ENCODE results near the gene IL1RAPL2. TPM values are rescaled to one million over a fixed set of nuclear protein-coding genes. Genes with fewer than 3 reads are reported as not detected.

IL1RAPL2 gene
- total RNA-seq, 1 donor from 2014 or later, result not detected

GRCh38 chrX:105051364-105051763 lies 485.4 kb downstream of the IL1RAPL2 start:
- Mint-ChIP-seq H3K36me3 (ENCODE audit: low read depth) (no peaks in the 10 kb centered on the region), H3K27ac (no peak overlapping the region), H3K9me3 (no peaks in the 10 kb centered on the region), H3K27me3 (no peaks in the 10 kb centered on the region), H3K4me3 (no peak overlapping the region), H3K4me1 (no peaks in the 10 kb centered on the region)
- CTCF ChIA-PET, result no interaction called here
- POLR2A ChIA-PET, result no interaction called here
- TF ChIP-seq CTCF (IDR thresholded peaks at IDR 0.05), result no peak
- DNase-seq, result no peak
- no peak for ATAC-seq (ENCODE audit: low read depth)
- intact Hi-C loops (cut with micrococcal nuclease), result no loop called here

- POLR2A ChIA-PET, result no interaction called here
Measured at GRCh38 chrX:105052926-105053325, 486.9 kb downstream of the IL1RAPL2 start.

GRCh38 chrX:105063743-105064142 lies 497.7 kb downstream of the IL1RAPL2 start:
- no peak overlapping the region for H3K27ac Mint-ChIP-seq
- H3K27me3 Mint-ChIP-seq, result no peaks in the 10 kb centered on the region
- CTCF ChIA-PET, result no interaction called here
- POLR2A ChIA-PET, result no interaction called here
- intact Hi-C loops (cut with micrococcal nuclease), result loop anchor here (10.0 kb wide), 1 partner anchor 61 kb away; no protein-coding TSS in a partner anchor
- ATAC-seq (ENCODE audit: low read depth) (no peak), DNase-seq (no peak)
- no peak for TF ChIP-seq CTCF (IDR thresholded peaks at IDR 0.05)
- H3K9me3 Mint-ChIP-seq, result no peaks in the 10 kb centered on the region
- no peaks in the 10 kb centered on the region for H3K4me1 Mint-ChIP-seq
- H3K36me3 Mint-ChIP-seq (ENCODE audit: low read depth), result no peaks in the 10 kb centered on the region
- H3K4me3 Mint-ChIP-seq, result no peak overlapping the region

More at GRCh38 chrX:105052926-105053325, 486.9 kb downstream of the IL1RAPL2 start:
- Mint-ChIP-seq H3K36me3 (ENCODE audit: low read depth) (no peaks in the 10 kb centered on the region), H3K9me3 (no peaks in the 10 kb centered on the region), H3K27ac (no peak overlapping the region), H3K4me1 (no peaks in the 10 kb centered on the region), H3K27me3 (no peaks in the 10 kb centered on the region), H3K4me3 (no peak overlapping the region)
- no peak for DNase-seq
- TF ChIP-seq CTCF (IDR thresholded peaks at IDR 0.05), result no peak
- CTCF ChIA-PET, result no interaction called here
- no peak for ATAC-seq (ENCODE audit: low read depth)
- intact Hi-C loops (cut with micrococcal nuclease), result no loop called here

- TF ChIP-seq CTCF (IDR thresholded peaks at IDR 0.05), result no peak
- ATAC-seq (ENCODE audit: low read depth), result no peak
- no peak overlapping the region for H3K27ac Mint-ChIP-seq
- H3K4me3 Mint-ChIP-seq, result no peak overlapping the region
- peaks cover 2% of the 10 kb centered on the region for H3K9me3 Mint-ChIP-seq
- DNase-seq, result no peak
- no peaks in the 10 kb centered on the region for H3K4me1 Mint-ChIP-seq
- ChIA-PET POLR2A (no interaction called here), CTCF (no interaction called here)
- H3K27me3 Mint-ChIP-seq, result no peaks in the 10 kb centered on the region
- intact Hi-C loops (cut with micrococcal nuclease), result no loop called here
- H3K36me3 Mint-ChIP-seq (ENCODE audit: low read depth), result no peaks in the 10 kb centered on the region
Measured at GRCh38 chrX:105098201-105098600, 532.2 kb downstream of the IL1RAPL2 start.

- POLR2A ChIA-PET, result no interaction called here
- Mint-ChIP-seq H3K9me3 (peaks cover 2% of the 10 kb centered on the region), H3K27me3 (no peaks in the 10 kb centered on the region)
Measured at GRCh38 chrX:105098812-105099211, 532.8 kb downstream of the IL1RAPL2 start.

More at GRCh38 chrX:105098812-105099211, 532.8 kb downstream of the IL1RAPL2 start:
- no peak for TF ChIP-seq CTCF (IDR thresholded peaks at IDR 0.05)
- Mint-ChIP-seq H3K36me3 (ENCODE audit: low read depth) (no peaks in the 10 kb centered on the region), H3K4me1 (no peaks in the 10 kb centered on the region), H3K27ac (no peak overlapping the region), H3K4me3 (no peak overlapping the region)
- intact Hi-C loops (cut with micrococcal nuclease), result no loop called here
- CTCF ChIA-PET, result no interaction called here
- no peak for ATAC-seq (ENCODE audit: low read depth)
- no peak for DNase-seq

All from activated B cell treated with CpG ODN at 0.5 μM for 24 hours (primary cell).